ENCODE measurements around the gene CYP2A6. TPM values are rescaled to one million over a fixed set of nuclear protein-coding genes. Genes with fewer than 3 reads are reported as not detected.
"Not testable (repeated sequence)": the region's sequence is repeated elsewhere in the genome, so short reads cannot be mapped to it uniquely, and the experiment has no call there.

CYP2A6 gene
- total RNA-seq, 2 donors from 2014 or later, result not detected

DNA sequence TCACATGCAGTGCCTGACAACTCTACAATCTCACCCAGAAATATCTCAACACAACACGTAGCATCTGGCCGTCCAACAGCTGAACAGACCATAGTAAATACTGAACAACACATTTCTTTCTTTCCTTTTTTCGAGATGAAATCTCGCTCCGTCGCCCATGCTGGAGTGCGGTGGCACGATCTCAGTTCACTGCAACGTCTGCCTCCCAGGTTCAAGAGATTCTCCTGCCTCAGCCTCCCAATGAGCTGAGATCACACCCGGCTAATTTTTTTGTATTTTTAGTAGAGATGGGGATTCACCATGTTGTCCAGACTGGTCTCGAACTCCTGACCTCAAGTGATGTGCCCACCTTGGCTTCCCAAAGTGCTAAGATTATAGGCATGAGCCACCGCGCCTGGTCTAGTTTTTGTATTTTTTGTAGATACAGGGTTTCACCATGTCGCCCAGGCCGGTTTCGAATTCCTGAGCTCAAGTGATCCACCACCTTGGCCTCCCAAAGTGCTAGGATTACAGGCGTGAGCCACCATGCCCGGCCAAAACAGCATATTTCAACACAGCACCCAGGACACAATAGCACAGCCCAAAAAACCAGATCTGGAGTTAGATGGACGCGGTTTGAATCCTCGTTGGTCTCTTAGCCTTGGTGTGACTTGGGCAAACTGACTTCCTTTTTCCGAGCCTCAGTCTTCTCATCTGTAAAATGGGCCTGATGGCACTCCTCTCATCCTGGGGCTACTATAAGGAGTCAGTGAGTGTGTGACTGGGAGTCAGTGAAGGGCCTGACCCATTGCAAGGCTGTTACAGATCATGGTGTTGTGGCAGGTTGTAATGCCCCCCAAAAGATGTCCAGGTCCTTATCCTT is 22.6 kb downstream of the CYP2A6 start:
- peak; percentile 17 for DNase-seq
- WGBS, 2 experiments (ENCODE audit: insufficient coverage in 1 of 2, insufficient read length in 1 of 2), result 93 to 97% methylated on average over 19 to 22 of the region's 22 CpGs
- no peaks in the 10 kb centered on the region for H3K9me3 ChIP-seq (ENCODE audit: control insufficient read depth, low read length)
- H3K27ac ChIP-seq (ENCODE audit: low read depth, low read length), result no peak overlapping the region
- no peaks in the 10 kb centered on the region for H3K36me3 ChIP-seq (ENCODE audit: control insufficient read depth, insufficient read depth, low read length)
- H3K9me3 Mint-ChIP-seq, result no peaks in the 10 kb centered on the region
- TF ChIP-seq, protein P1, sequence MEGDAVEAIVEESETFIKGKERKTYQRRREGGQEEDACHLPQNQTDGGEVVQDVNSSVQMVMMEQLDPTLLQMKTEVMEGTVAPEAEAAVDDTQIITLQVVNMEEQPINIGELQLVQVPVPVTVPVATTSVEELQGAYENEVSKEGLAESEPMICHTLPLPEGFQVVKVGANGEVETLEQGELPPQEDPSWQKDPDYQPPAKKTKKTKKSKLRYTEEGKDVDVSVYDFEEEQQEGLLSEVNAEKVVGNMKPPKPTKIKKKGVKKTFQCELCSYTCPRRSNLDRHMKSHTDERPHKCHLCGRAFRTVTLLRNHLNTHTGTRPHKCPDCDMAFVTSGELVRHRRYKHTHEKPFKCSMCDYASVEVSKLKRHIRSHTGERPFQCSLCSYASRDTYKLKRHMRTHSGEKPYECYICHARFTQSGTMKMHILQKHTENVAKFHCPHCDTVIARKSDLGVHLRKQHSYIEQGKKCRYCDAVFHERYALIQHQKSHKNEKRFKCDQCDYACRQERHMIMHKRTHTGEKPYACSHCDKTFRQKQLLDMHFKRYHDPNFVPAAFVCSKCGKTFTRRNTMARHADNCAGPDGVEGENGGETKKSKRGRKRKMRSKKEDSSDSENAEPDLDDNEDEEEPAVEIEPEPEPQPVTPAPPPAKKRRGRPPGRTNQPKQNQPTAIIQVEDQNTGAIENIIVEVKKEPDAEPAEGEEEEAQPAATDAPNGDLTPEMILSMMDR (conservative IDR thresholded peaks at IDR 0.05), result no peak
- peaks cover 2% of the 10 kb centered on the region for H3K4me1 ChIP-seq (ENCODE audit: control insufficient read depth, insufficient read depth, low read length)
- H3K27ac Mint-ChIP-seq, result no peak overlapping the region
- no peak overlapping the region for H3K4me3 Mint-ChIP-seq
- H3K27me3 ChIP-seq (ENCODE audit: control insufficient read depth, insufficient read depth, low read length, poor library complexity, severe bottlenecking), result no peaks in the 10 kb centered on the region
- H3K36me3 Mint-ChIP-seq (ENCODE audit: low read depth), result no peaks in the 10 kb centered on the region
- no peak overlapping the region for H3K9ac ChIP-seq (ENCODE audit: extremely low read depth, low read length, poor library complexity, severe bottlenecking)
- H3K4me1 Mint-ChIP-seq, result peaks cover 14% of the 10 kb centered on the region
- H3K4me3 ChIP-seq (ENCODE audit: low read length), result no peak overlapping the region
- peaks cover 21% of the 10 kb centered on the region for H3K27me3 Mint-ChIP-seq (ENCODE audit: insufficient read depth)

DNA sequence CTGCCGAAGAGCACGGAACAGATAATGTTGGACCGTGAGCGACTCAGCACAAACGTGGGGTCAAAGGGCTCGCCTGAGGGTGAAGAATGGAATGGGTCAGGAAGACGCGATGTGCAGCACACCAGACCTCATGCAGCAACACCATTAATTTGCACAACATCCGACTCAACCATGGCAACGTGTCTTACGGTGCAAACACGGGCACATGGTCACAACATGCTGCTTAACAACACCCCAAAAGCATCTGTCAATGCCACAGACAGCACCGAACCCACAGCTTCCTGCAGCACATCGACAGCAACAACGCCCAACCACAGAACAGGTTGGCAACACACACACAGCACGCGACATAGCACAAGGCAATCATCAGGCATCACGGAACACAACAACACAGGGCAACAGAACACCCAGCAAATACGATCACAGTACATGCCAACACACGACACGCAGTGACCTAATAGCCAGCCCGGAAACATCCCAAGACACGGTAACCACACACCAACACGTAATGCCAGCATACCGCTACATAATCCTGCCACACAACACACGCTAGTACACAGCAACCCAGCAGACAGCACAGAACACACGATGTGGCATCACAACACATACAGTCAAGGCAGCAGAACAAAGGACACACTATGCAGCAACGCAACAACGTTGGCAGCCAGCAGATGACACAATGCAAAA is 23.4 kb downstream of the CYP2A6 start:
- peaks cover 17% of the 10 kb centered on the region for H3K27me3 Mint-ChIP-seq (ENCODE audit: insufficient read depth)
- H3K9ac ChIP-seq (ENCODE audit: extremely low read depth, low read length, poor library complexity, severe bottlenecking); H3K27ac Mint-ChIP-seq; H3K9me3 Mint-ChIP-seq; H3K4me3 Mint-ChIP-seq; H3K4me3 ChIP-seq (ENCODE audit: low read length); H3K27ac ChIP-seq (ENCODE audit: low read depth, low read length); H3K4me1 ChIP-seq (ENCODE audit: control insufficient read depth, insufficient read depth, low read length); H3K36me3 ChIP-seq (ENCODE audit: control insufficient read depth, insufficient read depth, low read length); H3K36me3 Mint-ChIP-seq (ENCODE audit: low read depth); H3K27me3 ChIP-seq (ENCODE audit: control insufficient read depth, insufficient read depth, low read length, poor library complexity, severe bottlenecking); H3K9me3 ChIP-seq (ENCODE audit: control insufficient read depth, low read length): not testable (repeated sequence)
- DNase-seq, result peak; percentile 33
- 96 to 99% methylated on average over 9 to 29 of the region's 29 CpGs for WGBS, 2 experiments (ENCODE audit: insufficient coverage in 1 of 2, insufficient read length in 1 of 2)
- peaks cover 22% of the 10 kb centered on the region for H3K4me1 Mint-ChIP-seq

DNA sequence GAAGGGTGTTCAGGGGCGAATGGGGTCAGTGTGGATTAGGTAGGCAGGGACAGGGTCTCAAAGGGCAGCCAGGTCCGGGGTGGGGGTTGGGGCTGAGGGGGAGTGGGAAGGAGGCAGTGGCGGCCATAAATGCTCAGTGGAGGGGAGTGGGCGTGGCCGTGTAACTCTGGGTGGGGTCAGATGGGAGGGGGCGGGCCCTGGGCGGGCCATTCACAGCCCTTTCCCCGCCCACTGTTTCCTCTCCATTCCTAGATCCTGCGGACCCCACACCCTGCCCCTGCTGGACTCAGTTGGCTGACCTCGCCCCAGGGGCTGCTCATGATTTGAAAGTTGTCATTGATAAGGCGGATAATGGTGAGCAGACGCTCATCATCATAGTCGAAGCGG is 23.9 kb downstream of the CYP2A6 start:
- not testable (repeated sequence) for H3K27me3 ChIP-seq (ENCODE audit: control insufficient read depth, insufficient read depth, low read length, poor library complexity, severe bottlenecking); H3K36me3 Mint-ChIP-seq (ENCODE audit: low read depth); H3K4me3 Mint-ChIP-seq; H3K36me3 ChIP-seq (ENCODE audit: control insufficient read depth, insufficient read depth, low read length); H3K4me3 ChIP-seq (ENCODE audit: low read length); H3K9me3 Mint-ChIP-seq; H3K27ac Mint-ChIP-seq; DNase-seq; H3K4me1 ChIP-seq (ENCODE audit: control insufficient read depth, insufficient read depth, low read length); H3K27ac ChIP-seq (ENCODE audit: low read depth, low read length); H3K9me3 ChIP-seq (ENCODE audit: control insufficient read depth, low read length); H3K9ac ChIP-seq (ENCODE audit: extremely low read depth, low read length, poor library complexity, severe bottlenecking)
- Mint-ChIP-seq H3K27me3 (ENCODE audit: insufficient read depth) (peaks cover 14% of the 10 kb centered on the region), H3K4me1 (peaks cover 24% of the 10 kb centered on the region)
- WGBS, 2 experiments (ENCODE audit: insufficient coverage in 1 of 2, insufficient read length in 1 of 2), result 93 to 95% methylated on average over 5 to 6 of the region's 14 CpGs

DNA sequence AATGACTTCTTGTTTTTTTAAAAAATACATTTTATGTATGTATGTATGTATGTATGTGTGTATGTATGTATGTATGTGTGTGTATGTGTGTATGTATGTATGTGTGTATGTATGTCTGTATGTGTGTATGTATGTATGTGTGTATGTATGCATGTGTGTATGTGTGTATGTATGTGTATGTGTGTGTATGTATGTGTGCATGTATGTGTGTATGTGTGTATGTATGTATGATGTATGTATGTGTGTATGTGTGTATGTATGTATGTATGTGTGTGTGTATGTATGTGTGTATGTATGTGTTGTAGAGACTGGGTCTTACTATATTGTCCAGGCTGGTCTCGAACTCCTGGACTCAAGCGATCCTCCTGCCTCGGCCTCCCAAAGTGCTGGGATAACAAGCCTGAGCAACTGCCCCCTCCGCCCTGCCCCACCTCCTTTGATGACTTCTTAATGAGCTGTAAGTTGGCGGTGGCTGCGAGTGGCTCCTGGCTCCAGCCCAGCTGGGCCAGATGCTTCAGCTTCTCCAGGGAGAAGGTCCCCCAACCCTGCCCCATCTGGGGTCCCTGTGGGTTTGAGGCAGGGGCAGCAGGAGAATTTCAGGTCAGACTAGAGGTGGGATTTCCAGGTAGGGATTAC is 24.7 kb downstream of the CYP2A6 start:
- H3K27ac Mint-ChIP-seq; H3K36me3 Mint-ChIP-seq (ENCODE audit: low read depth); H3K36me3 ChIP-seq (ENCODE audit: control insufficient read depth, insufficient read depth, low read length); H3K9me3 ChIP-seq (ENCODE audit: control insufficient read depth, low read length); H3K9me3 Mint-ChIP-seq; H3K27ac ChIP-seq (ENCODE audit: low read depth, low read length); H3K9ac ChIP-seq (ENCODE audit: extremely low read depth, low read length, poor library complexity, severe bottlenecking); H3K4me3 ChIP-seq (ENCODE audit: low read length); H3K4me3 Mint-ChIP-seq; H3K4me1 ChIP-seq (ENCODE audit: control insufficient read depth, insufficient read depth, low read length); H3K27me3 ChIP-seq (ENCODE audit: control insufficient read depth, insufficient read depth, low read length, poor library complexity, severe bottlenecking): not testable (repeated sequence)
- H3K27me3 Mint-ChIP-seq (ENCODE audit: insufficient read depth), result peaks cover 12% of the 10 kb centered on the region
- H3K4me1 Mint-ChIP-seq, result peaks cover 24% of the 10 kb centered on the region
- WGBS, 2 experiments (ENCODE audit: insufficient coverage in 1 of 2, insufficient read length in 1 of 2), result 98% methylated on average over 4 of the region's 6 CpGs; no CpG with 5 or more reads in 1 of the 2 experiments
- DNase-seq, result peak; percentile 22

DNA sequence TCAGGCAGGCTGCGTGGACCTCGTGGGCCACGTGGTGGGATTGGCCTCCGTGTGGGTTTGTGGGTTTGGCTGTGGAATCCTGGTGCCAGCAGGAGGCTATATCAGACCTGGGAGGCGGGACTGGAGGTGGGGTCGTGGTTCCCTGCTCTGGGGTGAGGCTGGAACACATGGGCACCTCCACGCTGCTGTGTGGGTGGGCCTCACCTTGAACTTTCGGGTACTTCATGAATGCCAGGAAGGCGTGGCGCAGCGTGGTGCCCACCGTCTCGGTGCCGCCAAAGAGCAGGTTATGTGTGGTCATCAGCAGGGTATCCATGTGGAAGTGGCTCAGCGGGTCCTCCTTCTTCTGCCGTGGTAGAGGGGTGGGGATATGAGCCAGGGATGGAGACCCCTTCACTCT is 25.3 kb downstream of the CYP2A6 start:
- not testable (repeated sequence) for H3K36me3 ChIP-seq (ENCODE audit: control insufficient read depth, insufficient read depth, low read length); H3K27me3 Mint-ChIP-seq (ENCODE audit: insufficient read depth); H3K4me3 ChIP-seq (ENCODE audit: low read length); H3K4me1 ChIP-seq (ENCODE audit: control insufficient read depth, insufficient read depth, low read length); H3K27ac ChIP-seq (ENCODE audit: low read depth, low read length); H3K4me3 Mint-ChIP-seq; H3K9ac ChIP-seq (ENCODE audit: extremely low read depth, low read length, poor library complexity, severe bottlenecking); H3K9me3 Mint-ChIP-seq; H3K36me3 Mint-ChIP-seq (ENCODE audit: low read depth); H3K9me3 ChIP-seq (ENCODE audit: control insufficient read depth, low read length); H3K27ac Mint-ChIP-seq; H3K27me3 ChIP-seq (ENCODE audit: control insufficient read depth, insufficient read depth, low read length, poor library complexity, severe bottlenecking)
- WGBS, 2 experiments (ENCODE audit: insufficient coverage in 1 of 2, insufficient read length in 1 of 2), result 96 to 97% methylated on average over 6 to 15 of the region's 16 CpGs
- H3K4me1 Mint-ChIP-seq, result peaks cover 24% of the 10 kb centered on the region
- peak; percentile 20 for DNase-seq
